ENCODE measurements around the gene AGBL4. TPM values are rescaled to one million over a fixed set of nuclear protein-coding genes. Genes with fewer than 3 reads are reported as not detected.

AGBL4 gene
- total RNA-seq, 1 experiment from 2014 or later: 0.33 TPM

- Histone ChIP-seq H3K79me2 (ENCODE audit: low read length) (no peaks in the 10 kb centered on the region), H2AFZ (ENCODE audit: low read length) (no peak overlapping the region), H3K4me2 (ENCODE audit: low read length) (no peak overlapping the region), H3F3A (ENCODE audit: low read length, unreplicated experiment) (no peaks in the 10 kb centered on the region), H4K20me1 (ENCODE audit: low read length) (no peaks in the 10 kb centered on the region), H3K4me3 (ENCODE audit: low read length) (no peak overlapping the region), H3K9me2 (replicated peaks; ENCODE audit: low read length) (no peaks in the 10 kb centered on the region), H3K9ac (ENCODE audit: low read length) (no peak overlapping the region), H3K9me3 (ENCODE audit: low read length) (no peaks in the 10 kb centered on the region), H3K27ac (ENCODE audit: low read length) (no peak overlapping the region), H3K36me3 (ENCODE audit: low read depth, low read length) (no peaks in the 10 kb centered on the region), H3K4me1 (ENCODE audit: insufficient read depth, low read length) (peaks cover 8% of the 10 kb centered on the region; the same call in 1 of the 2 replicates), H3K27me3 (ENCODE audit: low read length) (no peaks in the 10 kb centered on the region)
- ATAC-seq (no peak), DNase-seq (no peak)
- ChIA-PET POLR2A (ENCODE audit: unreplicated experiment) (no interaction called here), CTCF (no interaction called here)
- TF ChIP-seq, protein P1, sequence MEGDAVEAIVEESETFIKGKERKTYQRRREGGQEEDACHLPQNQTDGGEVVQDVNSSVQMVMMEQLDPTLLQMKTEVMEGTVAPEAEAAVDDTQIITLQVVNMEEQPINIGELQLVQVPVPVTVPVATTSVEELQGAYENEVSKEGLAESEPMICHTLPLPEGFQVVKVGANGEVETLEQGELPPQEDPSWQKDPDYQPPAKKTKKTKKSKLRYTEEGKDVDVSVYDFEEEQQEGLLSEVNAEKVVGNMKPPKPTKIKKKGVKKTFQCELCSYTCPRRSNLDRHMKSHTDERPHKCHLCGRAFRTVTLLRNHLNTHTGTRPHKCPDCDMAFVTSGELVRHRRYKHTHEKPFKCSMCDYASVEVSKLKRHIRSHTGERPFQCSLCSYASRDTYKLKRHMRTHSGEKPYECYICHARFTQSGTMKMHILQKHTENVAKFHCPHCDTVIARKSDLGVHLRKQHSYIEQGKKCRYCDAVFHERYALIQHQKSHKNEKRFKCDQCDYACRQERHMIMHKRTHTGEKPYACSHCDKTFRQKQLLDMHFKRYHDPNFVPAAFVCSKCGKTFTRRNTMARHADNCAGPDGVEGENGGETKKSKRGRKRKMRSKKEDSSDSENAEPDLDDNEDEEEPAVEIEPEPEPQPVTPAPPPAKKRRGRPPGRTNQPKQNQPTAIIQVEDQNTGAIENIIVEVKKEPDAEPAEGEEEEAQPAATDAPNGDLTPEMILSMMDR (conservative IDR thresholded peaks at IDR 0.05; ENCODE audit: low read depth, low read length): no peak
- TF ChIP-seq EZH2 (IDR thresholded peaks at IDR 0.05; ENCODE audit: low read length, unreplicated experiment) (no peak), EZH2phosphoT487 (IDR thresholded peaks at IDR 0.05; ENCODE audit: borderline replicate concordance, low read length) (no peak)
- no TSS peak for BruUV-seq (replicated peaks)
- intact Hi-C loops (cut with micrococcal nuclease): no loop called here
These were observed 1250.6 kb downstream of the AGBL4 start for GRCh38 chr1:48773133-48773532.

DNA sequence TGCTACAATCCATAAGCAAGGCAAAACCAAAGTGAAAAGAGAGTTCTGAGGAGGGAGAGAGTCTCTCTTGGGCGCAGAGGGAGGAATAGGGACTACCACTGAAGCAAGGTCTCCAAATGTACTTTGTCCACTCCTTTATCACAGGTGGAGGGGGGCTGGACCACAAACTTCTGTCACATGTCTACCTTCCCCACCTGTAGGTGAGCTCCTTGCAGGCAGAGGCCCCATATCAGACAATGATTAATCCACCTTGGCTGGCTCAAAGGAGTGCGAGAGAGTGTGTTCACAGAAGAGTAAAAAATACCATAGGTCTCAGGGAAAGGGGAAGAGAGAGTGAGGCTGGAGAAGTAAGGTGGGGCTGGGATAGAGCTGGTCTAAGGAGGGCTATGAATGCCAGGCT, 1251.5 kb downstream of the AGBL4 start:
- DNase-seq: no peak
- H3K4me2 ChIP-seq (ENCODE audit: low read length): no peak overlapping the region
- no peaks in the 10 kb centered on the region for H3F3A ChIP-seq (ENCODE audit: low read length, unreplicated experiment)
- H3K9ac ChIP-seq (ENCODE audit: low read length): no peak overlapping the region
- ChIA-PET POLR2A (ENCODE audit: unreplicated experiment) (no interaction called here), CTCF (no interaction called here)
- no peaks in the 10 kb centered on the region for H3K36me3 ChIP-seq (ENCODE audit: low read depth, low read length)
- no peaks in the 10 kb centered on the region for H3K9me3 ChIP-seq (ENCODE audit: low read length)
- ATAC-seq: no peak
- BruUV-seq (replicated peaks): no TSS peak
- H4K20me1 ChIP-seq (ENCODE audit: low read length): no peaks in the 10 kb centered on the region
- no peak overlapping the region for H3K27ac ChIP-seq (ENCODE audit: low read length)
- no peaks in the 10 kb centered on the region for H3K9me2 ChIP-seq (replicated peaks; ENCODE audit: low read length)
- peaks cover 2% of the 10 kb centered on the region; the same call in 1 of the 2 replicates for H3K4me1 ChIP-seq (ENCODE audit: insufficient read depth, low read length)
- no peak overlapping the region for H2AFZ ChIP-seq (ENCODE audit: low read length)
- TF ChIP-seq EZH2 (IDR thresholded peaks at IDR 0.05; ENCODE audit: low read length, unreplicated experiment) (no peak), EZH2phosphoT487 (IDR thresholded peaks at IDR 0.05; ENCODE audit: borderline replicate concordance, low read length) (no peak)
- TF ChIP-seq, protein P1 (conservative IDR thresholded peaks at IDR 0.05; ENCODE audit: low read depth, low read length): no peak
- H3K27me3 ChIP-seq (ENCODE audit: low read length): no peaks in the 10 kb centered on the region
- no peak overlapping the region for H3K4me3 ChIP-seq (ENCODE audit: low read length)
- intact Hi-C loops (cut with micrococcal nuclease): no loop called here
- no peaks in the 10 kb centered on the region for H3K79me2 ChIP-seq (ENCODE audit: low read length)

GRCh38 chr1:48771561-48771960, 1252.2 kb downstream of the AGBL4 start:
- DNase-seq (no peak), ATAC-seq (no peak)
- no peak overlapping the region for H3K4me2 ChIP-seq (ENCODE audit: low read length)
- no peak overlapping the region for H3K27ac ChIP-seq (ENCODE audit: low read length)
- CTCF ChIA-PET: no interaction called here
- POLR2A ChIA-PET (ENCODE audit: unreplicated experiment): no interaction called here
- no peak overlapping the region for H3K9ac ChIP-seq (ENCODE audit: low read length)
- H3K4me1 ChIP-seq (ENCODE audit: insufficient read depth, low read length): no peaks in the 10 kb centered on the region
- no peaks in the 10 kb centered on the region for H3K36me3 ChIP-seq (ENCODE audit: low read depth, low read length)
- no peaks in the 10 kb centered on the region for H3K79me2 ChIP-seq (ENCODE audit: low read length)
- intact Hi-C loops (cut with micrococcal nuclease): no loop called here
- no peaks in the 10 kb centered on the region for H3F3A ChIP-seq (ENCODE audit: low read length, unreplicated experiment)
- no peak overlapping the region for H3K4me3 ChIP-seq (ENCODE audit: low read length)
- H3K9me3 ChIP-seq (ENCODE audit: low read length): no peaks in the 10 kb centered on the region
- no peaks in the 10 kb centered on the region for H3K27me3 ChIP-seq (ENCODE audit: low read length)
- BruUV-seq (replicated peaks): no TSS peak
- no peaks in the 10 kb centered on the region for H4K20me1 ChIP-seq (ENCODE audit: low read length)
- H3K9me2 ChIP-seq (replicated peaks; ENCODE audit: low read length): no peaks in the 10 kb centered on the region
- H2AFZ ChIP-seq (ENCODE audit: low read length): no peak overlapping the region
- TF ChIP-seq EZH2 (IDR thresholded peaks at IDR 0.05; ENCODE audit: low read length, unreplicated experiment): no peak
- TF ChIP-seq, protein P1 (conservative IDR thresholded peaks at IDR 0.05; ENCODE audit: low read depth, low read length): no peak
- TF ChIP-seq EZH2phosphoT487 (IDR thresholded peaks at IDR 0.05; ENCODE audit: borderline replicate concordance, low read length): no peak
